ENCODE results near the gene DISC1. TPM values are rescaled to one million over a fixed set of nuclear protein-coding genes. Genes with fewer than 3 reads are reported as not detected.

The DISC1 gene
- total and polyA plus RNA-seq, 7 donors: 1.2 to 14.1 (median 5.8) TPM

DNA sequence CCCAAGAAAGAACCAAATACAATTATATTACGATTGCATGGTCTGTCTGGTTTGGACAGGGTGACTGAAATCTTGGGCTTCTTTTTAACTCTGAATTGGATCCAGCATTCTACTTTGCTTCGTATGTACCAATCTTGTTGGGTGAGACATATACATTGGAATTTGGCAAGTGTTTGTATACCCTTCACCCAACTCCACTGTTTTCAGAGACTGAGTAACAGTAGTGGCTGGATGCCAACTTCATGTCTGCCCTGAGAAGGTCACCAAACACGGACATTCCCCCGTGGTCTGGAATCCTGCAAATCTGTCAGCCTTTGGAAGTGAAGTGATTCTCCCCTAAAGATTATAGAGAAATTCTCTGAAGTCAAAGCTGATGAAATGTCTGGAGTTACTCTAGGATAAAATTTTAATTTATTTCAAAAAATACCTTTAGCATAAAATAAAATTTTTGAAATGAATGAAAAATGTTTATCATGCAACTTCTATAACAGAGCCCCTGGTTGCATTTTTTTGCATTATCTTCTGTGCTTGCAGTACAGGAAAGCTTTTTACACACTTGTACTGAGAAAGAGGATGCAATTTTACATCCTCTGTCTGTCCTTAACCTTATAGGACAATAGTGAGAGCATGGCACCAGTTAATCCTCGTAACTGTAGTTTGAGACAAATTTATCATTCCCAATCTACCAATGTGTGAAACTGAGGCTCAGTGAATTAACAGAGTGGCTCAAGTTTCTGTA is 201.8 kb downstream of the DISC1 start:
- WGBS, 2 donors: 77 to 78% methylated on average over 5 of the region's 5 CpGs

DNA sequence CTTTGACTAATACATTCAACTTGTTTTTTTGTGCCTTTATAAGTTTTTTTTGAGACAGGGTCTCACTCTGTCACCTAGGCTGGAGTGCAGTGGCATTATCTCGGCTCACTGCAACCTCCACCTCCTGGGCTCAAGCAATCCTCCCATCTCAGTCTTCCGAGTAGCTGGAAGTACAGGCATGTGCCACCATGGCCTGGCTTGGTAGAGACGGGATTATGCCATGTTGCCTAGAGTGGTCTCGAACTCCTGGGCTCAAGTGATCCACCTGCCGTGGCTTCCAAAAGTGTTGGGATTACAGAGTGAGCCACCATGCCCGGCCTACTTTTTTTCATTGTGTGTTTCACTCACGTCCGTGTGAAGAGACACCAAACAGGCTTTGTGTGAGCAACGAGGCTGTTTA is 202.7 kb downstream of the DISC1 start:
- intact Hi-C loops (cut with DNase I): no loop called here
- Histone ChIP-seq H3K9me3 (no peaks in the 10 kb centered on the region), H3K4me1 (peaks cover 0 to 21% (median 15%) of the 10 kb centered on the region in 4 donors), H3K27me3 (no peaks in the 10 kb centered on the region), H3K27ac (no peak overlapping the region), H3K4me3 (no peak overlapping the region), H3K36me3 (no peaks in the 10 kb centered on the region)
- TF ChIP-seq, protein P1, sequence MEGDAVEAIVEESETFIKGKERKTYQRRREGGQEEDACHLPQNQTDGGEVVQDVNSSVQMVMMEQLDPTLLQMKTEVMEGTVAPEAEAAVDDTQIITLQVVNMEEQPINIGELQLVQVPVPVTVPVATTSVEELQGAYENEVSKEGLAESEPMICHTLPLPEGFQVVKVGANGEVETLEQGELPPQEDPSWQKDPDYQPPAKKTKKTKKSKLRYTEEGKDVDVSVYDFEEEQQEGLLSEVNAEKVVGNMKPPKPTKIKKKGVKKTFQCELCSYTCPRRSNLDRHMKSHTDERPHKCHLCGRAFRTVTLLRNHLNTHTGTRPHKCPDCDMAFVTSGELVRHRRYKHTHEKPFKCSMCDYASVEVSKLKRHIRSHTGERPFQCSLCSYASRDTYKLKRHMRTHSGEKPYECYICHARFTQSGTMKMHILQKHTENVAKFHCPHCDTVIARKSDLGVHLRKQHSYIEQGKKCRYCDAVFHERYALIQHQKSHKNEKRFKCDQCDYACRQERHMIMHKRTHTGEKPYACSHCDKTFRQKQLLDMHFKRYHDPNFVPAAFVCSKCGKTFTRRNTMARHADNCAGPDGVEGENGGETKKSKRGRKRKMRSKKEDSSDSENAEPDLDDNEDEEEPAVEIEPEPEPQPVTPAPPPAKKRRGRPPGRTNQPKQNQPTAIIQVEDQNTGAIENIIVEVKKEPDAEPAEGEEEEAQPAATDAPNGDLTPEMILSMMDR (IDR thresholded peaks at IDR 0.05): no peak
- TF ChIP-seq EP300 (IDR thresholded peaks at IDR 0.05) (no peak), POLR2A (IDR thresholded peaks at IDR 0.05) (no peak), POLR2AphosphoS5 (IDR thresholded peaks at IDR 0.05) (no peak)
- 83% methylated on average over 9 of the region's 9 CpGs for WGBS, 2 donors
- no peak for DNase-seq

More for the DNA sequence above, 201.8 kb downstream of the DISC1 start:
- no peak overlapping the region for H3K4me3 ChIP-seq
- no peak overlapping the region for H3K27ac ChIP-seq
- H3K9me3 ChIP-seq: no peaks in the 10 kb centered on the region
- peaks cover 0 to 21% (median 15%) of the 10 kb centered on the region in 4 donors for H3K4me1 ChIP-seq
- no peaks in the 10 kb centered on the region for H3K27me3 ChIP-seq
- H3K36me3 ChIP-seq: no peaks in the 10 kb centered on the region
- intact Hi-C loops (cut with DNase I): no loop called here
- no peak for DNase-seq
- TF ChIP-seq, protein P1 (IDR thresholded peaks at IDR 0.05): no peak
- TF ChIP-seq POLR2A (IDR thresholded peaks at IDR 0.05) (no peak), POLR2AphosphoS5 (IDR thresholded peaks at IDR 0.05) (no peak), EP300 (IDR thresholded peaks at IDR 0.05) (no peak)

DNA sequence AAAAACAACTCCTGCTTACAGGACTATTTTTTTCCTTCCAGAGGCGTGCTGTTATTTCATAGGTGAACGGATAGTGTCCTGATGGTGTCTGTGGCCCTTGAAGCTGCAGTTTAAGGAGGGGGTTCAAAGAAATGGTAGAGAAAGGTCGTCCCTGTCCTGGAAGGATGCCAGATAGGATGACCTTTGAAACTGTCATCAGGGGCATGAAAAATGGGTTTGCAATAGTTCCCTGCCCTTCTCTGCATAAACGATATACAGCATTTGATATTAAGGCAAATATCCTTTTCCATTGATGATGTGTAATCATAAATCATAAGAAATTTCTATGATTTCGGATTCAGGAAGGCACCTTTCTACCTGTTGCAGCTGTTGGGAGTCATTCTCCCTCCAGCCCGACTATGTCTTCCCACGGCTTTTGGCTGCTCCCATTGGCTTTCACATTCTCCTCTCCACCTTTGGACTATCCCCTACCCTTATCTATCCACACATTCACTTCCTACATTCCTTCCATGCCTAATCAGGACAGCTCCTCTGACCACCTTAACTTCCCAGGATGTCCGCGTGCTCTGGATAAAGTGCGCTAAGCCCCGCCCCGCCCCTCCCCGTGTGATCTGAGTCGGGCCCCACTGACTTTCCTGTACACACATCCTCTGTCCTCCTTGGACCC is 209.8 kb downstream of the DISC1 start:
- 81 to 83% methylated on average over 14 of the region's 14 CpGs for WGBS, 2 donors
- Histone ChIP-seq H3K4me3 (no peak overlapping the region), H3K4me1 (no peaks in the 10 kb centered on the region), H3K36me3 (no peaks in the 10 kb centered on the region), H3K9me3 (no peaks in the 10 kb centered on the region), H3K27ac (no peak overlapping the region), H3K27me3 (no peaks in the 10 kb centered on the region)
- TF ChIP-seq EP300 (IDR thresholded peaks at IDR 0.05) (no peak), POLR2A (IDR thresholded peaks at IDR 0.05) (no peak), POLR2AphosphoS5 (IDR thresholded peaks at IDR 0.05) (no peak)
- TF ChIP-seq, protein P1 (IDR thresholded peaks at IDR 0.05): no peak
- intact Hi-C loops (cut with DNase I): no loop called here
- DNase-seq: no peak

DNA sequence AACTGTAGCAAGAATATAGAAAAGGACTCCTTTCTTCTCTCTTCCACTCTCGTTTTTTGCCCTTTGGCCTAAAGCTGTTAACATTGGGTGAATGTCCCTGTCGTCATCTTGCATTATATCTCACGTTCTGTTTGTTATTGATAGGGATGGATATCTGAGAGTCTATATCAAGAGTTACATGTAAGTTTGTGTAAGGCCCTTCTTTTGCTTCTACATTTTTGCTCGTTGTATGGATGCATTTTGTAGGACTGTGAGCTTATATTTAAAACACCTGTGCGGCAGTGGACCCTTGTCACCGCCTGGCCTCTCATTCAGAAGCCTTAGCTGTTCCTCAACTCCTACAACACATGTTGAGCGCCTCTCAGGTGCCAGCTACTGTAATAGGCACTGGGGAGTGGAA is 211.9 kb downstream of the DISC1 start:
- Histone ChIP-seq H3K36me3 (no peaks in the 10 kb centered on the region), H3K27me3 (no peaks in the 10 kb centered on the region), H3K9me3 (no peaks in the 10 kb centered on the region), H3K27ac (no peak overlapping the region), H3K4me3 (no peak overlapping the region), H3K4me1 (no peaks in the 10 kb centered on the region)
- DNase-seq: no peak
- TF ChIP-seq, protein P1 (IDR thresholded peaks at IDR 0.05): no peak
- TF ChIP-seq POLR2A (IDR thresholded peaks at IDR 0.05): no peak
- TF ChIP-seq EP300 (IDR thresholded peaks at IDR 0.05): no peak
- TF ChIP-seq POLR2AphosphoS5 (IDR thresholded peaks at IDR 0.05): no peak
- intact Hi-C loops (cut with DNase I): no loop called here
- 76 to 81% methylated on average over 7 of the region's 7 CpGs for WGBS, 2 donors
